Astrocyte of the cerebellum (primary cell): ENCODE measurements around the gene SLC22A6.

Source experiments
- DNase-seq: peaks from one replicate; pipeline ENCODE4 v3.0.0-alpha.2; 2011; ENCODE audit warnings: low read depth
- H3K4me3 ChIP-seq: 2 replicates; pipeline ENCODE4 v1.5.1; 2011; ENCODE audit warnings: mild to moderate bottlenecking, low read depth, low read length, moderate library complexity
- in situ Hi-C: cut with HindIII; loops from 2 replicates; pipeline ENCODE4 v1.10.0; 2017; ENCODE audit warnings: low sequenced_read_pairs
- TF ChIP-seq, protein P1 (sequence below): IDR thresholded peaks from 2 replicates; pipeline ENCODE4 v1.5.1; 2012; ENCODE audit warnings: low read length, low read depth, moderate library complexity, mild to moderate bottlenecking; ENCODE audit errors: missing control alignments

Gene SLC22A6

DNA sequence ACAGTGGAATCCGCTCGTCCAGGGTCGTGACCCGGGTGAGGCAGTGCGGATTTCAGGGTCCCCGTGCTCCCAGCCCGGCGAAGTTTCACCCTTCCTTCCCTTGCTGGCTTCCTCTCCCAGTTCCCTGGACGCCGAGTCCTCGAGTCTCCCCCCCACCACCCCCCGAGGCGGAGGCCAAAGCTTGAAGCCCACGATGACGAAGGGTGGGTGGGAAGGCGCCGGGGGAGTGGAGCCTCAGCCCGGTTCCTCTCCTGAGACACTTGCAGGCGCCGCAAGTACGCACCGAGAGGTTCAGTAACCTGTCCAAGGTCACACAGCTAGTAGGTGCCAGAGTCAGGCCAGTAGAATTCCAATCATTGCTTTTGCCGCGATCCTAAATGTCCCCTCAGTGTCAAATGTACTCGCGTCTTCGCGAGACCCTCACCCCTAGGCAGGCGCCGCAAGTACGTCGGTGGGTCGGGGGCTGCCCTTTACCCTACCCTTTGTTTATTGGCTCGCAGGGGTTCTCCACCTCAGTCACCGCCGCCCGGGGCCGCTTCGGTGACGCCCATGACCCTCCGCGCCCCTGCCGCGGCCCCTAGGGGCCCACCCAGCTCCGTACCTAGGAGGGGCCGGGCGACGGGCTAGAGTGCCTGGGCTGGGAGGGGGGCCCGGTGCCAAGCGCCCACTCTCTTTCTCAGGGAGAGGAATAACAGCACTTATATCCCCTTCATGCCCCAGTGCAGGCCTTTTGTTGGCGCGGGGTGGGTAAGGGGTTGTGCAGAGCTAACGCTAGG lies 57.9 kb downstream of the SLC22A6 start:
- no peak overlapping the region for H3K4me3 ChIP-seq
- in situ Hi-C loops = no loop called here

More for the DNA sequence above, 57.9 kb downstream of the SLC22A6 start:
- DNase-seq = no peak
- TF ChIP-seq, protein P1, sequence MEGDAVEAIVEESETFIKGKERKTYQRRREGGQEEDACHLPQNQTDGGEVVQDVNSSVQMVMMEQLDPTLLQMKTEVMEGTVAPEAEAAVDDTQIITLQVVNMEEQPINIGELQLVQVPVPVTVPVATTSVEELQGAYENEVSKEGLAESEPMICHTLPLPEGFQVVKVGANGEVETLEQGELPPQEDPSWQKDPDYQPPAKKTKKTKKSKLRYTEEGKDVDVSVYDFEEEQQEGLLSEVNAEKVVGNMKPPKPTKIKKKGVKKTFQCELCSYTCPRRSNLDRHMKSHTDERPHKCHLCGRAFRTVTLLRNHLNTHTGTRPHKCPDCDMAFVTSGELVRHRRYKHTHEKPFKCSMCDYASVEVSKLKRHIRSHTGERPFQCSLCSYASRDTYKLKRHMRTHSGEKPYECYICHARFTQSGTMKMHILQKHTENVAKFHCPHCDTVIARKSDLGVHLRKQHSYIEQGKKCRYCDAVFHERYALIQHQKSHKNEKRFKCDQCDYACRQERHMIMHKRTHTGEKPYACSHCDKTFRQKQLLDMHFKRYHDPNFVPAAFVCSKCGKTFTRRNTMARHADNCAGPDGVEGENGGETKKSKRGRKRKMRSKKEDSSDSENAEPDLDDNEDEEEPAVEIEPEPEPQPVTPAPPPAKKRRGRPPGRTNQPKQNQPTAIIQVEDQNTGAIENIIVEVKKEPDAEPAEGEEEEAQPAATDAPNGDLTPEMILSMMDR = no peak
